ENCODE data around the gene HSP90AB1. TPM values are rescaled to one million over a fixed set of nuclear protein-coding genes. Genes with fewer than 3 reads are reported as not detected.
"Not testable (repeated sequence)": the region's sequence is repeated elsewhere in the genome, so short reads cannot be mapped to it uniquely, and the experiment has no call there.

HSP90AB1 gene
- total and polyA plus RNA-seq, 2 experiments from 2014 or later, result 440 to 891 TPM

DNA sequence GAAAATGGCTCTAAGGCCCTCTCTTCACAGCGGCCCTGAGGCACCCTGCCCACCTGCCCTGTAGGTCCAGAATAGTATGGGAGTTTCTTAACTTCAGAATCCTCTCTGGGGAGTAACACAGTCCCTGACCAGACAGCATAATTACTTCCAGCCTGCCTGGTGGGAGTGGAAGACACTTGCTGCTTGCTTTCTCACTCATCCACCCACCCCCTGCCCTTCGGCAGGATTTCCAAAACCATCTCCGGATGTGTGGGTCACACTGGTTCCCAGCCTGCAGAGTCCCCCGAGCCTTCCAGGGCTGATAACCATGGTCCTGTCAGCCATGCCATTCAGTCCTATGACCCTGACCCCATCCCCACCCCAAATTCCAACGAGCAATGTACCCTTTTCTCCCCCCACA is 18.1 kb upstream of the HSP90AB1 start:
- no peak for DNase-seq (ENCODE audit: low spot score)
- H3K36me3 ChIP-seq (replicated peaks; ENCODE audit: insufficient read depth, low read depth), result no peaks in the 10 kb centered on the region
- H3K4me2 ChIP-seq, result no peak overlapping the region
- H3K9me2 ChIP-seq (replicated peaks; ENCODE audit: insufficient read depth), result no peaks in the 10 kb centered on the region
- H2AFZ ChIP-seq, result no peak overlapping the region
- no peaks in the 10 kb centered on the region for H3K9me3 ChIP-seq (ENCODE audit: low read depth)
- no peak overlapping the region for H3K4me3 ChIP-seq
- H4K20me1 ChIP-seq (ENCODE audit: insufficient read depth, poor library complexity, severe bottlenecking), result no peaks in the 10 kb centered on the region
- peaks cover 36% of the 10 kb centered on the region for H3K4me1 ChIP-seq (ENCODE audit: insufficient read depth)
- H3K27ac ChIP-seq, result no peak overlapping the region
- 84% methylated on average over 5 of the region's 5 CpGs for WGBS (ENCODE audit: low lambda C conversion rate, missing lambda C conversion rate)
- H3K79me2 ChIP-seq, result peaks cover 5% of the 10 kb centered on the region
- H3K27me3 ChIP-seq, result no peaks in the 10 kb centered on the region
- TF ChIP-seq EZH2 (IDR thresholded peaks at IDR 0.05; ENCODE audit: borderline replicate concordance), result no peak
- TF ChIP-seq, protein P1, sequence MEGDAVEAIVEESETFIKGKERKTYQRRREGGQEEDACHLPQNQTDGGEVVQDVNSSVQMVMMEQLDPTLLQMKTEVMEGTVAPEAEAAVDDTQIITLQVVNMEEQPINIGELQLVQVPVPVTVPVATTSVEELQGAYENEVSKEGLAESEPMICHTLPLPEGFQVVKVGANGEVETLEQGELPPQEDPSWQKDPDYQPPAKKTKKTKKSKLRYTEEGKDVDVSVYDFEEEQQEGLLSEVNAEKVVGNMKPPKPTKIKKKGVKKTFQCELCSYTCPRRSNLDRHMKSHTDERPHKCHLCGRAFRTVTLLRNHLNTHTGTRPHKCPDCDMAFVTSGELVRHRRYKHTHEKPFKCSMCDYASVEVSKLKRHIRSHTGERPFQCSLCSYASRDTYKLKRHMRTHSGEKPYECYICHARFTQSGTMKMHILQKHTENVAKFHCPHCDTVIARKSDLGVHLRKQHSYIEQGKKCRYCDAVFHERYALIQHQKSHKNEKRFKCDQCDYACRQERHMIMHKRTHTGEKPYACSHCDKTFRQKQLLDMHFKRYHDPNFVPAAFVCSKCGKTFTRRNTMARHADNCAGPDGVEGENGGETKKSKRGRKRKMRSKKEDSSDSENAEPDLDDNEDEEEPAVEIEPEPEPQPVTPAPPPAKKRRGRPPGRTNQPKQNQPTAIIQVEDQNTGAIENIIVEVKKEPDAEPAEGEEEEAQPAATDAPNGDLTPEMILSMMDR (IDR thresholded peaks at IDR 0.05; ENCODE audit: poor library complexity), result no peak
- TF ChIP-seq EZH2phosphoT487 (IDR thresholded peaks at IDR 0.05; ENCODE audit: low read depth, severe bottlenecking, unreplicated experiment), result no peak

DNA sequence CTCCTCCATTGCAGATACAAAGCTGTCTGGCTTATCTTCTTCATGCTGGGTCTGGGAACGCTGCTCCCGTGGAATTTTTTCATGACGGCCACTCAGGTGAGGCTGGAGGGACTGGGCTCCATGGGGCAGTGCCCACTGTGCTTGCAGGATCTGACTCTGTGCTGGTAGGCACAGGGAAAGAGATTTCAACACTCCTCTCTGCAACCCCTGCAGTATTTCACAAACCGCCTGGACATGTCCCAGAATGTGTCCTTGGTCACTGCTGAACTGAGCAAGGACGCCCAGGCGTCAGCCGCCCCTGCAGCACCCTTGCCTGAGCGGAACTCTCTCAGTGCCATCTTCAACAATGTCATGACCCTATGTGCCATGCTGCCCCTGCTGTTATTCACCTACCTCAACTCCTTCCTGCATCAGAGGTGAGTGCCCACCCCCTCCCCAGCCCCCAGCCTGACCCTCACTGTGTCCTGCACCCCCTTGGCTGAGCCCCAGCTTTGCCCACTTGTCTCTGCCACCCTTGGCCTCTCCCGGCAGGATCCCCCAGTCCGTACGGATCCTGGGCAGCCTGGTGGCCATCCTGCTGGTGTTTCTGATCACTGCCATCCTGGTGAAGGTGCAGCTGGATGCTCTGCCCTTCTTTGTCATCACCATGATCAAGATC is 17.4 kb upstream of the HSP90AB1 start:
- no peak overlapping the region for H3K27ac ChIP-seq
- H3K4me1 ChIP-seq (ENCODE audit: insufficient read depth), result peaks cover 36% of the 10 kb centered on the region
- H3K9me2 ChIP-seq (replicated peaks; ENCODE audit: insufficient read depth), result no peaks in the 10 kb centered on the region
- no peak for DNase-seq (ENCODE audit: low spot score)
- H3K4me2 ChIP-seq, result no peak overlapping the region
- H4K20me1 ChIP-seq (ENCODE audit: insufficient read depth, poor library complexity, severe bottlenecking), result no peaks in the 10 kb centered on the region
- H3K36me3 ChIP-seq (replicated peaks; ENCODE audit: insufficient read depth, low read depth), result no peaks in the 10 kb centered on the region
- TF ChIP-seq EZH2 (IDR thresholded peaks at IDR 0.05; ENCODE audit: borderline replicate concordance) (no peak), EZH2phosphoT487 (IDR thresholded peaks at IDR 0.05; ENCODE audit: low read depth, severe bottlenecking, unreplicated experiment) (no peak)
- TF ChIP-seq, protein P1 (IDR thresholded peaks at IDR 0.05; ENCODE audit: poor library complexity), result no peak
- no peak overlapping the region for H3K4me3 ChIP-seq
- H3K79me2 ChIP-seq, result peaks cover 5% of the 10 kb centered on the region
- H3K27me3 ChIP-seq, result no peaks in the 10 kb centered on the region
- no peak overlapping the region for H2AFZ ChIP-seq
- WGBS (ENCODE audit: low lambda C conversion rate, missing lambda C conversion rate), result 96% methylated on average over 11 of the region's 11 CpGs
- no peaks in the 10 kb centered on the region for H3K9me3 ChIP-seq (ENCODE audit: low read depth)

DNA sequence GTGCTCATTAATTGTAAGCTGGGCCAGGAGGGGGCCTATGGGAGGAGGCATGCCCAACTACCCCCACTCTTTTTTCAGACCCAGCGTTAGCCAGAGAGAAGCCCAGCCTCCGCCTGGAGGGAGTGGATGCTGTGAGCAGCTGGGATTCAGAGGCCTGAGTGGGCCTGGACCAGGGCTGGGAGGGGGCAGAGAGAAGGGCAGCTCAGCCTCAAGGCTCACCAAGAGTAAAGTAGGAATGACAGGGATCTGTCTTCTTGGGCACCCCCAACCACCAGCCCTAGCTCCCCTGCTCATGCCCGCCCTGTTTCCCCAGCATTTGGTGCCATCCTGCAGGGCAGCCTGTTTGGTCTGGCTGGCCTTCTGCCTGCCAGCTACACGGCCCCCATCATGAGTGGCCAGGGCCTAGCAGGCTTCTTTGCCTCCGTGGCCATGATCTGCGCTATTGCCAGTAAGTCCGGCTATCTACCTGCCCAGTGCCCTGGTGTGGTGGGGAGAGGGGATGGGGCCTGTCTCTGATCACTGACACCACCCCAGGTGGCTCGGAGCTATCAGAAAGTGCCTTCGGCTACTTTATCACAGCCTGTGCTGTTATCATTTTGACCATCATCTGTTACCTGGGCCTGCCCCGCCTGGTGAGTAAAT is 16.7 kb upstream of the HSP90AB1 start:
- no peak overlapping the region for H2AFZ ChIP-seq
- H3K27ac ChIP-seq, result no peak overlapping the region
- H3K9me3 ChIP-seq (ENCODE audit: low read depth), result no peaks in the 10 kb centered on the region
- no peaks in the 10 kb centered on the region for H4K20me1 ChIP-seq (ENCODE audit: insufficient read depth, poor library complexity, severe bottlenecking)
- H3K4me3 ChIP-seq, result no peak overlapping the region
- no peak for DNase-seq (ENCODE audit: low spot score)
- no peaks in the 10 kb centered on the region for H3K36me3 ChIP-seq (replicated peaks; ENCODE audit: insufficient read depth, low read depth)
- H3K4me2 ChIP-seq, result no peak overlapping the region
- WGBS (ENCODE audit: low lambda C conversion rate, missing lambda C conversion rate), result 91% methylated on average over 10 of the region's 10 CpGs
- no peaks in the 10 kb centered on the region for H3K27me3 ChIP-seq
- H3K9me2 ChIP-seq (replicated peaks; ENCODE audit: insufficient read depth), result no peaks in the 10 kb centered on the region
- H3K4me1 ChIP-seq (ENCODE audit: insufficient read depth), result peaks cover 37% of the 10 kb centered on the region
- H3K79me2 ChIP-seq, result no peaks in the 10 kb centered on the region
- TF ChIP-seq EZH2phosphoT487 (IDR thresholded peaks at IDR 0.05; ENCODE audit: low read depth, severe bottlenecking, unreplicated experiment) (no peak), EZH2 (IDR thresholded peaks at IDR 0.05; ENCODE audit: borderline replicate concordance) (no peak)
- TF ChIP-seq, protein P1 (IDR thresholded peaks at IDR 0.05; ENCODE audit: poor library complexity), result no peak

DNA sequence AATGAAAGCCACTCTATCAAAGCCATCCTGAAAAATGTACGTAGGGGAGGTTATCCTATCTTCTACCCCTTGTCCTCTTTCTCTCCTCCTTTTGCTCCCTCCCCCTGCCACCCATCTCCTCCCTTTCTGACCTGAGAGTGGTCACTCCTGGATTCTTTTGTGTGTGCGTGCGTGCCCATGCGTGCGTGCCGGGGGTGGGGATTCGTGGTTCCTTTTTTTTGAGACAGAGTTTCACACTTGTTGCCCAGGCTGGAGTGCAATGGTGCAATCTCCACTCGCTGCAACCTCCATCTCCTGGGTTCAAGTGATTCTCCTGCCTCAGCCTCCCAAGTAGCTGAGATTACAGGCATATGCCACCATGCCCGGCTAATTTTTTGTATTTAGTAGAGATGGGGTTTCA is 15.5 kb upstream of the HSP90AB1 start:
- H3K27ac ChIP-seq; H3K4me2 ChIP-seq; H3K27me3 ChIP-seq; H3K9me2 ChIP-seq (replicated peaks; ENCODE audit: insufficient read depth); H2AFZ ChIP-seq; DNase-seq (ENCODE audit: low spot score); H3K9me3 ChIP-seq (ENCODE audit: low read depth); H4K20me1 ChIP-seq (ENCODE audit: insufficient read depth, poor library complexity, severe bottlenecking); H3K79me2 ChIP-seq; H3K36me3 ChIP-seq (replicated peaks; ENCODE audit: insufficient read depth, low read depth); H3K4me3 ChIP-seq: not testable (repeated sequence)
- 92% methylated on average over 9 of the region's 9 CpGs for WGBS (ENCODE audit: low lambda C conversion rate, missing lambda C conversion rate)
- H3K4me1 ChIP-seq (ENCODE audit: insufficient read depth), result peaks cover 28% of the 10 kb centered on the region

Data from hepatocyte (in vitro differentiated cells).